GM12878 (cell line): Measurements from ENCODE around the gene SLC25A39. TPM values are rescaled to one million over a fixed set of nuclear protein-coding genes. Genes with fewer than 3 reads are reported as not detected.
A peak's percentile ranks its signal among the peaks of the same experiment; 100 is the strongest.

ENCODE experiments used
- ATAC-seq: fragments of 200-7000 bp; cut with Tn5 transposase; 3 replicates; pipeline ENCODE4 v1.9.1; 2020; ENCODE audit warnings: mild to moderate bottlenecking, moderate library complexity
- BruUV-seq: library from RNA; stranded (reverse); fragments of 400-500 nt; replicated peaks from 2 replicates; lab custom pipeline; 2021; lab: Mats Ljungman, UMichigan
- CTCF ChIA-PET: fragments of 300-600 bp; sonication (Branson Sonifier 250); formaldehyde crosslinking; extraction: SDS; loops from one replicate; lab custom pipeline; 2021; ENCODE audit warnings: inconsistent platforms; lab: Yijun Ruan, JAX
- POLR2A ChIA-PET: fragments of 350-600 bp; formaldehyde crosslinking; extraction: SDS; loops from one replicate; lab custom pipeline; 2021; ENCODE audit warnings: inconsistent platforms; lab: Charles Lee
- RAD21 ChIA-PET: fragments of 300-600 bp; sonication (Branson Sonifier 250); formaldehyde crosslinking; loops from one replicate; lab custom pipeline; 2023; ENCODE audit warnings: antibody characterized with exemption; ENCODE audit not compliant: unreplicated experiment; lab: Charles Lee
- SMC1A ChIA-PET: fragments of 300-600 bp; sonication (Branson Sonifier 250); formaldehyde crosslinking; loops from one replicate; lab custom pipeline; 2023; ENCODE audit not compliant: unreplicated experiment, uncharacterized antibody; lab: Charles Lee
- DNase-seq: peaks from one replicate; pipeline ENCODE4 v3.0.0-alpha.2; 2011; ENCODE audit warnings: low read depth, low spot score
- FAIRE-seq: peaks from 3 replicates; lab custom pipeline; 2011; peaks lifted over from hg19 to GRCh38; lab: Jason Lieb, UNC
- H2AFZ ChIP-seq: 2 replicates; pipeline ENCODE4 v1.6.0; 2011; ENCODE audit warnings: low read depth, low read length, control low read depth; ENCODE audit not compliant: control insufficient read depth
- H3K27ac ChIP-seq: 2 replicates; pipeline ENCODE4 v1.5.1; 2011; ENCODE audit warnings: control low read depth; ENCODE audit not compliant: control insufficient read depth, insufficient read depth
- H3K27me3 ChIP-seq, 2 experiments: replicated peaks in 1 of 2; 2 replicates each; pipeline versions ENCODE4 v1.6.0 to v1.6.1; 2011; ENCODE audit warnings: low read length in 1 of 2; ENCODE audit not compliant: control insufficient read depth in 2 of 2, insufficient read depth in 2 of 2
- H3K36me3 ChIP-seq, 2 experiments: 2 replicates each; pipeline ENCODE4 v1.5.1; 2011; ENCODE audit warnings: low read length in 1 of 2; ENCODE audit not compliant: control insufficient read depth in 2 of 2, insufficient read depth in 2 of 2
- H3K4me1 ChIP-seq: 2 replicates; pipeline ENCODE4 v1.6.1; 2011; ENCODE audit warnings: mild to moderate bottlenecking, low read length, moderate library complexity, mixed read lengths; ENCODE audit not compliant: control insufficient read depth, insufficient read depth
- H3K4me2 ChIP-seq: 2 replicates; pipeline ENCODE4 v1.6.0; 2011; ENCODE audit warnings: control low read depth; ENCODE audit not compliant: control insufficient read depth, insufficient read depth
- H3K4me3 ChIP-seq: fragments of 200-600 bp; sonication (generic); 2 replicates; pipeline ENCODE4 v1.5.1; 2016
- H3K79me2 ChIP-seq: 2 replicates; pipeline ENCODE4 v1.6.0; 2011; ENCODE audit warnings: low read length; ENCODE audit not compliant: control insufficient read depth, insufficient read depth
- H3K9ac ChIP-seq: 2 replicates; pipeline ENCODE4 v1.8.0; 2011; ENCODE audit warnings: low read length, control low read depth, mixed read lengths; ENCODE audit not compliant: control insufficient read depth, insufficient read depth
- H3K9me3 ChIP-seq: replicated peaks from 3 replicates; pipeline ENCODE4 v1.5.1; 2011; ENCODE audit warnings: mild to moderate bottlenecking, low read length; ENCODE audit not compliant: control insufficient read depth, insufficient read depth
- H4K20me1 ChIP-seq: 2 replicates; pipeline ENCODE4 v1.6.0; 2011; ENCODE audit not compliant: control insufficient read depth, insufficient read depth
- CEBPB ChIP-seq, 2 experiments: fragments of 150-350 bp in 1 of 2; IDR thresholded peaks; 2 replicates each; pipeline ENCODE4 v1.6.1; 2012 to 2014; ENCODE audit warnings: low read depth in 2 of 2, low read length in 2 of 2, borderline replicate concordance in 1 of 2, inconsistent platforms in 1 of 2
- E4F1 ChIP-seq: fragments of 450-650 bp; IDR thresholded peaks from 2 replicates; pipeline ENCODE4 v1.6.1; 2018; ENCODE audit warnings: borderline replicate concordance, mild to moderate bottlenecking; ENCODE audit not compliant: partially characterized antibody
- EP300 ChIP-seq, 2 experiments: fragments of 150-350 bp in 1 of 2; IDR thresholded peaks; 2 replicates each; pipeline ENCODE4 v1.6.1; 2011 to 2012; ENCODE audit warnings: low read depth in 2 of 2, low read length in 2 of 2, borderline replicate concordance in 1 of 2, improper control_type of control experiment in 1 of 2, inconsistent platforms in 1 of 2; ENCODE audit not compliant: control insufficient read depth in 1 of 2
- FOXM1 ChIP-seq: IDR thresholded peaks from 2 replicates; pipeline ENCODE4 v1.6.1; 2012; ENCODE audit warnings: low read depth, mild to moderate bottlenecking, inconsistent platforms, low read length, moderate library complexity
- PAX5 ChIP-seq: IDR thresholded peaks from 2 replicates; pipeline ENCODE4 v1.6.1; 2011; ENCODE audit warnings: low read depth, low read length, borderline replicate concordance
- PML ChIP-seq: IDR thresholded peaks from 2 replicates; pipeline ENCODE4 v1.6.1; 2012; ENCODE audit warnings: low read length, inconsistent platforms
- ZNF207 ChIP-seq: fragments of 450-650 bp; IDR thresholded peaks from 2 replicates; pipeline ENCODE4 v1.6.1; 2014; ENCODE audit warnings: antibody characterized with exemption, mild to moderate bottlenecking, borderline replicate concordance
- ZNF622 ChIP-seq: fragments of 450-650 bp; IDR thresholded peaks from 2 replicates; pipeline ENCODE4 v1.6.1; 2017; ENCODE audit warnings: mild to moderate bottlenecking, inconsistent platforms
- WGBS: methylation state at CpG from one replicate; pipeline ENCODE4 v1.1.6; 2016; ENCODE audit warnings: low lambda C conversion rate; ENCODE audit not compliant: insufficient replicate concordance, insufficient coverage; ENCODE audit errors: missing lambda C conversion rate; 5-methylcytosine and 5-hydroxymethylcytosine counted together
- in situ Hi-C: fragments of 300-500 bp; cut with MboI; formaldehyde crosslinking; loops from 9 replicates; pipeline ENCODE4 v1.14.3; 2018; ENCODE audit warnings: mixed read lengths
- intact Hi-C: fragments of 100-400 bp; cut with micrococcal nuclease; formaldehyde crosslinking; loops from one replicate; pipeline ENCODE4 v1.14.2; 2022; ENCODE audit not compliant: unreplicated experiment
- polyA plus RNA-seq, 11 experiments: library from polyadenylated mRNA; depleted of rRNA in 4 of 11; unstranded in 6 of 11; stranded (reverse) in 5 of 11; fragments of >200 nt; fragmentation: Nextera tagmentation in 4 of 11; fragmentation: Illumina TruSeq in 1 of 11; extraction: Ambion mirVana in 4 of 11; extraction: Trizol in 1 of 11; gene quantifications; 1 replicate in 1 of 11; 2 replicates in 10 of 11; pipeline versions ENCODE4 v1.2.1 to v1.2.3, GENCODE V29; 2011 to 2016; ENCODE audit warnings: inconsistent platforms in 2 of 11, missing spikeins in 2 of 11, low read depth in 1 of 11
- total RNA-seq, 4 experiments: library from RNA; depleted of rRNA in 3 of 4; stranded (reverse); fragments of >200 nt in 3 of 4; fragmentation: Illumina TruSeq in 1 of 4; extraction: Trizol in 1 of 4; gene quantifications; 2 replicates each; pipeline versions ENCODE4 v1.2.1 to v1.2.3, GENCODE V29; 2013 to 2021
- TF ChIP-seq, protein P1 (sequence below): fragments of 450-650 bp; IDR thresholded peaks from 2 replicates; pipeline ENCODE4 v1.6.1; 2016; ENCODE audit warnings: mild to moderate bottlenecking, moderate library complexity, borderline replicate concordance
- TF ChIP-seq, protein P2 (sequence below): fragments of 450-650 bp; IDR thresholded peaks from 2 replicates; pipeline ENCODE4 v1.6.1; 2018; ENCODE audit warnings: mild to moderate bottlenecking, low read depth, moderate library complexity; ENCODE audit not compliant: partially characterized antibody

SLC25A39 gene
- total and polyA plus RNA-seq, 10 of the 15 experiments (the other 5 are each of a cell fraction or from before 2014, with no cell fraction given), result 3.5 to 270 (median 150) TPM

DNA sequence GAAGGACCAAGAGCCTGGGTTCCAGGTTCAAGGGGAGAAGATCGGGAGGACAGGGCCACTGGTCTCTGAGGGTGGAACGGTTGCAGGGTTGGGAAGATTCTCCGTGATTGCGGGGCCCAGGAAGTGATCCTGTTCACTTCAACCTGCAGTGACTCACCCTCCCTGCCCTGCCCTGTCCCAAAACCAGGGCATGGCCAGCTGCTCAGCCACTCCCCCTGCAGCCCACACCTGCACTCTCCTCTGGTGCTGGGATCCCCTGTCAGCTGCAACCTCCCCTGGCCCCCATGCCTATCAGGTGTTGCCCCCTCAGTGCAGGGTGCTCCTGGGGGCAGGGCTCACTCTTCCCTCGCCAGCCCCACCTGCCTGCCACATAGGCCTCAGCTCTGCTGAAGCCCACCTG is 15.2 kb downstream of the SLC25A39 start (continued):
- TF ChIP-seq, protein P1, sequence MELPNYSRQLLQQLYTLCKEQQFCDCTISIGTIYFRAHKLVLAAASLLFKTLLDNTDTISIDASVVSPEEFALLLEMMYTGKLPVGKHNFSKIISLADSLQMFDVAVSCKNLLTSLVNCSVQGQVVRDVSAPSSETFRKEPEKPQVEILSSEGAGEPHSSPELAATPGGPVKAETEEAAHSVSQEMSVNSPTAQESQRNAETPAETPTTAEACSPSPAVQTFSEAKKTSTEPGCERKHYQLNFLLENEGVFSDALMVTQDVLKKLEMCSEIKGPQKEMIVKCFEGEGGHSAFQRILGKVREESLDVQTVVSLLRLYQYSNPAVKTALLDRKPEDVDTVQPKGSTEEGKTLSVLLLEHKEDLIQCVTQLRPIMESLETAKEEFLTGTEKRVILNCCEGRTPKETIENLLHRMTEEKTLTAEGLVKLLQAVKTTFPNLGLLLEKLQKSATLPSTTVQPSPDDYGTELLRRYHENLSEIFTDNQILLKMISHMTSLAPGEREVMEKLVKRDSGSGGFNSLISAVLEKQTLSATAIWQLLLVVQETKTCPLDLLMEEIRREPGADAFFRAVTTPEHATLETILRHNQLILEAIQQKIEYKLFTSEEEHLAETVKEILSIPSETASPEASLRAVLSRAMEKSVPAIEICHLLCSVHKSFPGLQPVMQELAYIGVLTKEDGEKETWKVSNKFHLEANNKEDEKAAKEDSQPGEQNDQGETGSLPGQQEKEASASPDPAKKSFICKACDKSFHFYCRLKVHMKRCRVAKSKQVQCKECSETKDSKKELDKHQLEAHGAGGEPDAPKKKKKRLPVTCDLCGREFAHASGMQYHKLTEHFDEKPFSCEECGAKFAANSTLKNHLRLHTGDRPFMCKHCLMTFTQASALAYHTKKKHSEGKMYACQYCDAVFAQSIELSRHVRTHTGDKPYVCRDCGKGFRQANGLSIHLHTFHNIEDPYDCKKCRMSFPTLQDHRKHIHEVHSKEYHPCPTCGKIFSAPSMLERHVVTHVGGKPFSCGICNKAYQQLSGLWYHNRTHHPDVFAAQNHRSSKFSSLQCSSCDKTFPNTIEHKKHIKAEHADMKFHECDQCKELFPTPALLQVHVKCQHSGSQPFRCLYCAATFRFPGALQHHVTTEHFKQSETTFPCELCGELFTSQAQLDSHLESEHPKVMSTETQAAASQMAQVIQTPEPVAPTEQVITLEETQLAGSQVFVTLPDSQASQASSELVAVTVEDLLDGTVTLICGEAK, result no peak

DNA sequence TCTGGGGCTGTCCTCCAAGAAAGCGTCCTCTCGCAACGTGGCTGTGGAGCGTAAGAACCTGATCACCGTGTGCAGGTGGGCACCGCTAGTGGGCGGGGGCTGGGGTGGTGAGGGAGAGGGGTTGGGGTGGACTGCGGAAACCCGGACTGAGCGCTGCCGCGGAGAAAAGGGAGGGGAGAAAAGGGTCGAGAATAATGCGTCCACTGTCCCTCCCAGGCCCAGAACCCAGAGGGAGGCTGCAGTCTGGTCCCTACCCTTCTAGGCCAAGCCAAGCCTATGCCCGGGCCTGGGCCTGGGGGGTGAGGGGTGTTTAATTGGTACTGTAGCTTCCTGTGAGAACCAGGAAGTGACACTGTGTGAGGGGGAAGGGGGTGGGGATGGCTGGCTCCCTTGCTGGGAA is 15.8 kb downstream of the SLC25A39 start:
- H4K20me1 ChIP-seq, result no peaks in the 10 kb centered on the region
- H2AFZ ChIP-seq, result no peak overlapping the region
- peak; percentile 7; the same call in 2 of the 3 replicates for ATAC-seq
- WGBS, result 4% methylated on average over 12 of the region's 15 CpGs
- no peak for FAIRE-seq
- DNase-seq, result no peak
- H3K4me3 ChIP-seq, result no peak overlapping the region
- BruUV-seq, result no TSS peak
- intact Hi-C loops (no loop called here), in situ Hi-C loops (no loop called here)
- RAD21 ChIA-PET, result interaction anchor here (1.0 kb wide), 1 partner anchor 9 kb away, joined by 3 read pairs; no protein-coding TSS in a partner anchor
- no peak overlapping the region for H3K27ac ChIP-seq
- H3K27me3 ChIP-seq, result peaks cover 6 to 10% of the 10 kb centered on the region in 2 experiments
- H3K9me3 ChIP-seq, result no peaks in the 10 kb centered on the region
- H3K9ac ChIP-seq, result no peak overlapping the region
- no peaks in the 10 kb centered on the region for H3K36me3 ChIP-seq
- POLR2A ChIA-PET, result no interaction called here
- no peaks in the 10 kb centered on the region for H3K79me2 ChIP-seq
- CTCF ChIA-PET, result interaction anchor here (1.0 kb wide), 1 partner anchor 105 kb away, joined by 3 read pairs; no protein-coding TSS in a partner anchor
- no peak overlapping the region for H3K4me2 ChIP-seq
- SMC1A ChIA-PET, result no interaction called here
- H3K4me1 ChIP-seq, result no peaks in the 10 kb centered on the region; the same call in 1 of the 2 replicates
- TF ChIP-seq PAX5 (no peak), ZNF622 (no peak), FOXM1 (no peak), E4F1 (no peak), CEBPB (IDR thresholded peaks at IDR 0.05; ENCODE audit: borderline replicate concordance in 1 of 2, low read depth in 2 of 2, low read length in 2 of 2) (no peak), EP300 (IDR thresholded peaks at IDR 0.05; ENCODE audit: borderline replicate concordance in 1 of 2, control insufficient read depth in 1 of 2, low read depth in 2 of 2, low read length in 2 of 2) (no peak), ZNF207 (no peak), PML (no peak)
- TF ChIP-seq, protein P2, sequence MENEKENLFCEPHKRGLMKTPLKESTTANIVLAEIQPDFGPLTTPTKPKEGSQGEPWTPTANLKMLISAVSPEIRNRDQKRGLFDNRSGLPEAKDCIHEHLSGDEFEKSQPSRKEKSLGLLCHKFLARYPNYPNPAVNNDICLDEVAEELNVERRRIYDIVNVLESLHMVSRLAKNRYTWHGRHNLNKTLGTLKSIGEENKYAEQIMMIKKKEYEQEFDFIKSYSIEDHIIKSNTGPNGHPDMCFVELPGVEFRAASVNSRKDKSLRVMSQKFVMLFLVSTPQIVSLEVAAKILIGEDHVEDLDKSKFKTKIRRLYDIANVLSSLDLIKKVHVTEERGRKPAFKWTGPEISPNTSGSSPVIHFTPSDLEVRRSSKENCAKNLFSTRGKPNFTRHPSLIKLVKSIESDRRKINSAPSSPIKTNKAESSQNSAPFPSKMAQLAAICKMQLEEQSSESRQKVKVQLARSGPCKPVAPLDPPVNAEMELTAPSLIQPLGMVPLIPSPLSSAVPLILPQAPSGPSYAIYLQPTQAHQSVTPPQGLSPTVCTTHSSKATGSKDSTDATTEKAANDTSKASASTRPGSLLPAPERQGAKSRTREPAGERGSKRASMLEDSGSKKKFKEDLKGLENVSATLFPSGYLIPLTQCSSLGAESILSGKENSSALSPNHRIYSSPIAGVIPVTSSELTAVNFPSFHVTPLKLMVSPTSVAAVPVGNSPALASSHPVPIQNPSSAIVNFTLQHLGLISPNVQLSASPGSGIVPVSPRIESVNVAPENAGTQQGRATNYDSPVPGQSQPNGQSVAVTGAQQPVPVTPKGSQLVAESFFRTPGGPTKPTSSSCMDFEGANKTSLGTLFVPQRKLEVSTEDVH, result no peak
